Fibroblast of the aortic adventitia (primary cell): ENCODE measurements around the gene NEDD1. TPM values are rescaled to one million over a fixed set of nuclear protein-coding genes. Genes with fewer than 3 reads are reported as not detected.
A peak's percentile ranks its signal among the peaks of the same experiment; 100 is the strongest.

Experiments
- DNase-seq: peaks from one replicate; pipeline ENCODE4 v3.0.0-alpha.2; 2010; ENCODE audit warnings: low read depth
- H3K4me3 ChIP-seq: 2 replicates; pipeline ENCODE4 v1.5.1; 2011; ENCODE audit warnings: low read depth, mild to moderate bottlenecking, control low read depth, low read length, moderate library complexity
- total RNA-seq: library from RNA; depleted of rRNA; stranded (reverse); fragments of >200 nt; gene quantifications from 2 replicates; pipeline ENCODE4 v1.2.3, GENCODE V29; 2012; ENCODE audit warnings: low replicate concordance
- TF ChIP-seq, protein P1 (sequence below): IDR thresholded peaks from 2 replicates; pipeline ENCODE4 v1.5.1; 2011; ENCODE audit warnings: mild to moderate bottlenecking, low read length, control low read depth, inconsistent platforms; ENCODE audit not compliant: insufficient read depth

NEDD1 gene
- total RNA-seq, 1 donor: 45.4 TPM

DNA sequence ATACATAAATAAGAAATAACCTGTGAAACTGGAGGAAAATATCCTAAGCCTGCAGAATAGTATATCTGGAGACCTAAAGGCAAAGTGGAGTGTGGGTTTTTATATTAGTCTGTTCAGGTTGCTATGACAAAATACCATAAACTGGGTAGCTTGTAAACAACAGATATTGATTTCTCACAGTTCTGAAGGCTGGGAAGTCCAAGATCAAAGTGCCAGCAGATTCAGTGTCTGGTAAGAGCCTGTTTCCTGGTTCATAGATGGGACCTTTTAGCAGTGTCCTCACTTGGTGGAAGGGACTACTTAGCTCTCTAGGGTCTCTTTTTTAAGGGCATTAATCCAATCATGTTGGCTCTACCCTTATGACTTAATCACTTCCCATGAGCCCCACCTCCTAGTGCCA is 25.4 kb upstream of the NEDD1 start:
- no peak for DNase-seq

DNA sequence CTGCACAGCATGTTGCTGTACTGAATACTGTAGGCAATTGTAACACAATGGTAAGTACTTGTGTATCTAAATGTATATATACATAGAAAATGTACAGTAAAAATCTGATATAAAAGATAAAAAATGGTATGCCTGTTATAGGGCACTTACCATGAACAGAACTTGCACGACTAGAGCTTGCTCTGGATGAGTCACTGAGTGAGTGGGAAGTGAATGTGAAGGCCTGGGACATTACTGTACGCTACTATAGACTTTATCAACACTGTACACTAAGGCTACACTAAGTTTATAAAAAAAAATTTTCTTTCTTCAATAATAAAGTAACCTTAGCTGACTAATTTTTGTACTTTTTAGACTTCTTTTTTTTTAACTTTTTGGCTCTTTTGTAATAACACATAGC is 24.2 kb upstream of the NEDD1 start:
- H3K4me3 ChIP-seq: no peak overlapping the region
- TF ChIP-seq, protein P1, sequence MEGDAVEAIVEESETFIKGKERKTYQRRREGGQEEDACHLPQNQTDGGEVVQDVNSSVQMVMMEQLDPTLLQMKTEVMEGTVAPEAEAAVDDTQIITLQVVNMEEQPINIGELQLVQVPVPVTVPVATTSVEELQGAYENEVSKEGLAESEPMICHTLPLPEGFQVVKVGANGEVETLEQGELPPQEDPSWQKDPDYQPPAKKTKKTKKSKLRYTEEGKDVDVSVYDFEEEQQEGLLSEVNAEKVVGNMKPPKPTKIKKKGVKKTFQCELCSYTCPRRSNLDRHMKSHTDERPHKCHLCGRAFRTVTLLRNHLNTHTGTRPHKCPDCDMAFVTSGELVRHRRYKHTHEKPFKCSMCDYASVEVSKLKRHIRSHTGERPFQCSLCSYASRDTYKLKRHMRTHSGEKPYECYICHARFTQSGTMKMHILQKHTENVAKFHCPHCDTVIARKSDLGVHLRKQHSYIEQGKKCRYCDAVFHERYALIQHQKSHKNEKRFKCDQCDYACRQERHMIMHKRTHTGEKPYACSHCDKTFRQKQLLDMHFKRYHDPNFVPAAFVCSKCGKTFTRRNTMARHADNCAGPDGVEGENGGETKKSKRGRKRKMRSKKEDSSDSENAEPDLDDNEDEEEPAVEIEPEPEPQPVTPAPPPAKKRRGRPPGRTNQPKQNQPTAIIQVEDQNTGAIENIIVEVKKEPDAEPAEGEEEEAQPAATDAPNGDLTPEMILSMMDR: no peak
- peak; percentile 77 for DNase-seq

More for the DNA sequence above, 25.4 kb upstream of the NEDD1 start:
- no peak overlapping the region for H3K4me3 ChIP-seq
- TF ChIP-seq, protein P1: no peak

DNA sequence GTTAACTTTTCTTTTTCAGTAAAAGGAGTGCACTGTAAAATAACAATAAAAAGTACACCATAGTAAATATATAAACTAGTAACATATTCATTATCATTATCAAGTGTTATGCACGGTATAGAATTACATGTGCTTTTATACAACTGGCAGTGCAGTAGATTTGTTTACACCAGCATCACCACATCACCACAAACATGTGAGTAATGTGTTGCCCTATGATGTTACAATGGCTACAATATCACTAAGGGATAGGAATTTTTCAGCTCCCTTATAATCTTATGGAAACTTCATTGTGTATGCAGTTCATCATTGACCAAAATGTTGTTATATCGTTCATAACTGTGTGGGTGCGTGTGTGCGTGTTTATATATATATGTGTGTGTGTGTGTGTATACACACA is 23.5 kb upstream of the NEDD1 start:
- TF ChIP-seq, protein P1: no peak
- H3K4me3 ChIP-seq: no peak overlapping the region
- DNase-seq: peak; percentile 20

DNA sequence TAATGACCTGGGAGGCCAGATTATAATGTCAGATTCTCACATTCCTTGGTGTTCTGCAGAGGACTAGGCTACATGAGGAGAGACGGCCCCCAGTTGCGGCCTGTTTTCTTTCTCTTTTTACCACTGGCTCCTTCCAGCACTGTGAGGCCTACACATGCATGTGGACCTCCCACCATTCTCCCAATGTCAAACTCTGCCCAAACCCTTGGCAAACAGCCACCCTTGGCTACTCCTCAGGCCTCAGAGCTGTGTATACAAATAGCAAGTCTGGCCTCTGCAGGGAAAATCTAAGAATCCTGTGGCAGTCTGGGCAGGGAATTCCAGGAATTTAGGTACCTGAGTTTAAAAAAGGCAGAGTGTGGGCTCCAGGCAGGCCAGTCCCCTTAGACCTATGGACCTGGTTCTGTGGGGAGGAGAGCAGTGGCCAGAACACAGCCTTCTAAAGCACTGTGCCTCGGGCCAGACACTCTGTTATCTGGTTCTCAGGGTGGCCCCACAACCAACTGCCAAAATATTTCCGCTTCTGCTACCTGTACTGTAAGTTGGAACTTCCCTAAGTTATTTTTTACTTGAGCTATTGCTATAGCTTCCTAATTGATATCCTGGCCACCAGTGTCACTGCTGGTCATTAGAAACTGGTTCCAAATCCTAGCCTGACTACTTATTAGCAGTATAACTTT is 19.9 kb upstream of the NEDD1 start:
- DNase-seq: peak; percentile 96
- TF ChIP-seq, protein P1: no peak
- H3K4me3 ChIP-seq: no peak overlapping the region

DNA sequence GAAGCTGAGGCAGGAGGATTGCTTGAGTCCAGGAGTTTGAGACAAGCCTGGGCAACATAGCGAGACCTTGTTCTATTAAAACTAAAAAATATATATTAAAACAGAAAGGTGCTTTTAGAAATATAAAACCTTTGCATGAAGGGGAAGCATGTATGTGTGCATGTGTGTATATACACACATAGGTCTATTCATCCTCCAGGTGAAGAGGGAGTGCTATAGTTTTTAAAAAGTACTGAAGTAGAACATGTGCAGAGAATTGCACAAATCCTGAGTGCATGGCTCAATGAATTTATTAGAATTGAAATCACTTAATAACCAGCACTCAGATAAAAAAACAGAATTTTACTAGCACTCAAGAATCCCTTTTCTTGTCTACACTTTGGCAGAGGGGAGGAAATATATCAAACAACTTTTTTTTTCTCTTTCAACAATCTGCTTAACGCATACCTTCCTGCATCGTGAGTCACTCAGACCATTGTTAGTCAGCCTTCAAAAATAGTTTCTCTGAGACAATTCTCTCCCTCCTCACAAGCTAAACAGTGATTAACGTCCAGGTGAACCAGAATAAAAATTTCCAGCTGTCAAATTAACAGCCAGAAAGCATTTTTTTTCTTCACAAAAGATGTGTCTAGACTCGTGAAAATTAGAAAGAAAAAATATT is 17.7 kb upstream of the NEDD1 start:
- no peak overlapping the region for H3K4me3 ChIP-seq
- TF ChIP-seq, protein P1: no peak
- DNase-seq: peak; percentile 86

DNA sequence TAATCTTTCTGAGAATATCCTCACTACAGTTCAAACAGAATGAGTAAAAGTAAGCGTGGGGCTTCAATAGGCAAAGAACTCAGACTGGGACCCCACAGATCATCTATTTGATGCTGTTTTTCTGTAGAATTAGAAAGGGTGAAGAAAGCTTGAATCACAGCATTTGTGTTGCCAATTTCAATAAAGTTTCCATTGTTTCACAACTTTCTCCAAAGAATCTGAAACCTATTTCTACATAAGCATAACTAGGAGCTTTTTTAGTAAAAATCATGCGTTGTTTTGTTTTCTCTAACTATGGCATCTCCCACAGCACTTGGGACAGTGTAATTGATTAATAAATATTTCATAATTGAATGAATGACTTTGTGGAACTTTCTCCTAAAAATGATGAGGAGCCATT is 16.7 kb upstream of the NEDD1 start:
- TF ChIP-seq, protein P1: no peak
- no peak overlapping the region for H3K4me3 ChIP-seq
- DNase-seq: peak; percentile 67
